DOHH2 (cell line): ENCODE data around the gene TBC1D22A.

Experiments used
- H3F3A ChIP-seq: fragments of 200-600 bp; sonication (generic), shearing (Covaris generic); 2 replicates; pipeline ENCODE4 v1.6.0; 2016; ENCODE audit warnings: antibody characterized with exemption, mild to moderate bottlenecking; ENCODE audit not compliant: control insufficient read depth, insufficient read depth
- H3K27ac ChIP-seq: fragments of 200-600 bp; sonication (generic); 2 replicates; pipeline ENCODE4 v1.5.1; 2014; ENCODE audit warnings: low read depth, mild to moderate bottlenecking, low read length, moderate library complexity
- H3K27me3 ChIP-seq: fragments of 200-600 bp; sonication (generic); 2 replicates; pipeline ENCODE4 v1.6.1; 2014; ENCODE audit warnings: mild to moderate bottlenecking, low read length, mixed read lengths; ENCODE audit not compliant: control insufficient read depth
- H3K36me3 ChIP-seq: fragments of 200-600 bp; sonication (generic); 2 replicates; pipeline ENCODE4 v1.6.1; 2014; ENCODE audit warnings: mild to moderate bottlenecking, low read length, moderate library complexity, mixed read lengths; ENCODE audit not compliant: control insufficient read depth
- H3K4me1 ChIP-seq: fragments of 200-600 bp; sonication (generic); 2 replicates; pipeline ENCODE4 v1.6.1; 2014; ENCODE audit warnings: mild to moderate bottlenecking, low read length, mixed read lengths; ENCODE audit not compliant: control insufficient read depth
- H3K4me2 ChIP-seq: fragments of 200-600 bp; sonication (generic); 2 replicates; pipeline ENCODE4 v1.6.0; 2014; ENCODE audit warnings: mild to moderate bottlenecking, low read length, moderate library complexity
- H3K4me3 ChIP-seq: fragments of 200-600 bp; sonication (generic); 2 replicates; pipeline ENCODE4 v1.5.1; 2014; ENCODE audit warnings: mild to moderate bottlenecking, low read length, mixed read lengths
- H3K79me2 ChIP-seq: fragments of 200-600 bp; sonication (generic); 2 replicates; pipeline ENCODE4 v1.6.1; 2014; ENCODE audit warnings: mild to moderate bottlenecking, low read length, mixed read lengths; ENCODE audit not compliant: control insufficient read depth
- H3K9me2 ChIP-seq: fragments of 200-600 bp; sonication (generic); replicated peaks from 2 replicates; pipeline ENCODE4 v1.6.1; 2014; ENCODE audit warnings: mild to moderate bottlenecking, low read length, mixed read lengths; ENCODE audit not compliant: control insufficient read depth
- H3K9me3 ChIP-seq: fragments of 200-600 bp; sonication (generic); 2 replicates; pipeline ENCODE4 v1.6.1; 2014; ENCODE audit warnings: antibody characterized with exemption, low read length, mixed read lengths; ENCODE audit not compliant: control insufficient read depth, insufficient read depth
- H4K20me1 ChIP-seq: fragments of 200-600 bp; sonication (generic); 2 replicates; pipeline ENCODE4 v1.6.0; 2014; ENCODE audit warnings: low read depth, mild to moderate bottlenecking, antibody characterized with exemption, low read length, moderate library complexity; ENCODE audit not compliant: control insufficient read depth, insufficient read depth
- CTCF ChIP-seq: fragments of 200-600 bp; sonication (generic); IDR thresholded peaks from one replicate; pipeline ENCODE4 v1.5.1; 2014; ENCODE audit warnings: antibody characterized with exemption, mild to moderate bottlenecking, low read depth, low read length; ENCODE audit not compliant: poor library complexity, severe bottlenecking
- EZH2phosphoT487 ChIP-seq: fragments of 200-600 bp; sonication (generic); IDR thresholded peaks from 2 replicates; pipeline ENCODE4 v1.6.1; 2017; ENCODE audit warnings: borderline replicate concordance, mild to moderate bottlenecking, antibody characterized with exemption, low read length, moderate library complexity, mixed read lengths

TBC1D22A gene

GRCh38 chr22:47153854-47154525 lies 391.5 kb downstream of the TBC1D22A start:
- Histone ChIP-seq H3K27me3 (no peaks in the 10 kb centered on the region), H3K4me3 (no peak overlapping the region), H3K4me1 (no peaks in the 10 kb centered on the region), H3K4me2 (no peak overlapping the region), H3K36me3 (peaks cover 5% of the 10 kb centered on the region), H3K27ac (no peak overlapping the region), H3K79me2 (no peaks in the 10 kb centered on the region), H3K9me2 (no peaks in the 10 kb centered on the region), H3K9me3 (no peaks in the 10 kb centered on the region), H4K20me1 (no peaks in the 10 kb centered on the region), H3F3A (no peaks in the 10 kb centered on the region)
- no peak for TF ChIP-seq EZH2phosphoT487
- no peak for TF ChIP-seq CTCF

GRCh38 chr22:47154621-47155081 lies 392.2 kb downstream of the TBC1D22A start:
- TF ChIP-seq EZH2phosphoT487 (no peak), CTCF (no peak)
- H3K9me2 ChIP-seq: no peaks in the 10 kb centered on the region

GRCh38 chr22:47155131-47155885 lies 392.9 kb downstream of the TBC1D22A start:
- no peaks in the 10 kb centered on the region for H3F3A ChIP-seq
- no peak for TF ChIP-seq CTCF
- no peak for TF ChIP-seq EZH2phosphoT487
- H3K9me2 ChIP-seq: no peaks in the 10 kb centered on the region
- H3K36me3 ChIP-seq: peaks cover 10% of the 10 kb centered on the region
- H4K20me1 ChIP-seq: no peaks in the 10 kb centered on the region
- no peaks in the 10 kb centered on the region for H3K27me3 ChIP-seq
- no peaks in the 10 kb centered on the region for H3K79me2 ChIP-seq
- H3K4me2 ChIP-seq: no peak overlapping the region
- H3K4me3 ChIP-seq: no peak overlapping the region
- H3K9me3 ChIP-seq: no peaks in the 10 kb centered on the region
- H3K4me1 ChIP-seq: no peaks in the 10 kb centered on the region
- no peak overlapping the region for H3K27ac ChIP-seq

More at GRCh38 chr22:47154621-47155081, 392.2 kb downstream of the TBC1D22A start:
- peaks cover 10% of the 10 kb centered on the region for H3K36me3 ChIP-seq
- no peak overlapping the region for H3K4me3 ChIP-seq
- H3K79me2 ChIP-seq: no peaks in the 10 kb centered on the region
- H3K27me3 ChIP-seq: no peaks in the 10 kb centered on the region
- H3K4me2 ChIP-seq: no peak overlapping the region
- no peaks in the 10 kb centered on the region for H3K9me3 ChIP-seq
- H4K20me1 ChIP-seq: no peaks in the 10 kb centered on the region
- H3K4me1 ChIP-seq: no peaks in the 10 kb centered on the region
- H3F3A ChIP-seq: no peaks in the 10 kb centered on the region
- no peak overlapping the region for H3K27ac ChIP-seq
